H9 (cell line): ENCODE data around the gene MLIP. TPM values are rescaled to one million over a fixed set of nuclear protein-coding genes. Genes with fewer than 3 reads are reported as not detected.

ENCODE experiments used
- DNase-seq: peaks from one replicate; pipeline ENCODE4 v3.0.0-alpha.2; 2017
- H2AFZ ChIP-seq: one replicate; pipeline ENCODE4 v1.6.1; 2013; ENCODE audit warnings: mild to moderate bottlenecking, low read length, control low read depth, moderate library complexity
- H2AK5ac ChIP-seq: 2 replicates; pipeline ENCODE4 v1.6.1; 2013; ENCODE audit warnings: low read length, control low read depth, mixed read lengths; ENCODE audit not compliant: insufficient read length
- H2BK120ac ChIP-seq: one replicate; pipeline ENCODE4 v1.6.1; 2013; ENCODE audit warnings: low read depth, mild to moderate bottlenecking, low read length, control low read depth, inconsistent platforms; ENCODE audit not compliant: poor library complexity, severe bottlenecking
- H2BK12ac ChIP-seq: 2 replicates; pipeline ENCODE4 v1.6.1; 2013; ENCODE audit warnings: low read length, control low read depth, mixed read lengths, low read depth; ENCODE audit not compliant: insufficient read length
- H2BK15ac ChIP-seq: 2 replicates; pipeline ENCODE4 v1.6.1; 2013; ENCODE audit warnings: low read depth, low read length, control low read depth
- H2BK20ac ChIP-seq: one replicate; pipeline ENCODE4 v1.6.1; 2013; ENCODE audit warnings: low read depth, mild to moderate bottlenecking, low read length, control low read depth, inconsistent platforms; ENCODE audit not compliant: poor library complexity, severe bottlenecking
- H2BK5ac ChIP-seq: 2 replicates; pipeline ENCODE4 v1.6.1; 2013; ENCODE audit warnings: low read length, control low read depth, mixed read lengths; ENCODE audit not compliant: insufficient read length
- H3K14ac ChIP-seq: 2 replicates; pipeline ENCODE4 v1.6.1; 2013; ENCODE audit warnings: low read length, control low read depth; ENCODE audit not compliant: insufficient read depth
- H3K18ac ChIP-seq: 2 replicates; pipeline ENCODE4 v1.6.1; 2013; ENCODE audit warnings: low read depth, mild to moderate bottlenecking, mixed read lengths, low read length, control low read depth; ENCODE audit not compliant: insufficient read length
- H3K23ac ChIP-seq: 2 replicates; pipeline ENCODE4 v1.6.1; 2013; ENCODE audit warnings: low read length, control low read depth, mixed read lengths, low read depth; ENCODE audit not compliant: insufficient read length
- H3K23me2 ChIP-seq: 2 replicates; pipeline ENCODE4 v1.6.1; 2013; ENCODE audit warnings: low read depth, mild to moderate bottlenecking, mixed read lengths, low read length, control low read depth; ENCODE audit not compliant: insufficient read length, poor library complexity, severe bottlenecking
- H3K27ac ChIP-seq: 2 replicates; pipeline ENCODE4 v1.5.1; 2013; ENCODE audit warnings: low read length, control low read depth, mixed read lengths, low read depth; ENCODE audit not compliant: insufficient read length
- H3K27me3 ChIP-seq: 2 replicates; pipeline ENCODE4 v1.6.1; 2013; ENCODE audit warnings: low read length, control low read depth, inconsistent platforms; ENCODE audit not compliant: insufficient read depth
- H3K4ac ChIP-seq: 2 replicates; pipeline ENCODE4 v1.6.1; 2013; ENCODE audit warnings: low read depth, mild to moderate bottlenecking, control low read depth, inconsistent platforms, low read length, moderate library complexity
- H3K4me1 ChIP-seq: 2 replicates; pipeline ENCODE4 v1.6.1; 2013; ENCODE audit warnings: low read length, control low read depth, inconsistent platforms; ENCODE audit not compliant: insufficient read depth
- H3K4me2 ChIP-seq: 2 replicates; pipeline ENCODE4 v1.6.1; 2013; ENCODE audit warnings: low read length, control low read depth, mixed read lengths; ENCODE audit not compliant: insufficient read length, insufficient read depth
- H3K56ac ChIP-seq: 2 replicates; pipeline ENCODE4 v1.6.1; 2013; ENCODE audit warnings: low read depth, mild to moderate bottlenecking, mixed read lengths, low read length, control low read depth; ENCODE audit not compliant: insufficient read length
- H3K79me1 ChIP-seq: 2 replicates; pipeline ENCODE4 v1.6.1; 2013; ENCODE audit warnings: low read depth, mild to moderate bottlenecking, moderate library complexity, low read length, control low read depth, inconsistent platforms; ENCODE audit not compliant: insufficient read depth, poor library complexity, severe bottlenecking
- H3K79me2 ChIP-seq: 2 replicates; pipeline ENCODE4 v1.6.1; 2013; ENCODE audit warnings: low read length, control low read depth, inconsistent platforms; ENCODE audit not compliant: insufficient read depth
- H3K9ac ChIP-seq: 2 replicates; pipeline ENCODE4 v1.6.1; 2013; ENCODE audit warnings: low read length, control low read depth, mixed read lengths; ENCODE audit not compliant: insufficient read length; ENCODE audit errors: extremely low read depth
- H3K9me3 ChIP-seq: one replicate; pipeline ENCODE4 v1.6.1; 2013; ENCODE audit warnings: low read depth, low read length, inconsistent platforms; ENCODE audit not compliant: control insufficient read depth
- H3T11ph ChIP-seq: one replicate; pipeline ENCODE4 v1.6.1; 2013; ENCODE audit warnings: mild to moderate bottlenecking, low read length, control low read depth, inconsistent platforms
- H4K20me1 ChIP-seq: one replicate; pipeline ENCODE4 v1.6.1; 2013; ENCODE audit not compliant: control insufficient read depth, insufficient read length, insufficient read depth
- H4K5ac ChIP-seq: 2 replicates; pipeline ENCODE4 v1.6.1; 2013; ENCODE audit warnings: low read depth, mild to moderate bottlenecking, mixed read lengths, low read length, control low read depth; ENCODE audit not compliant: insufficient read length
- H4K8ac ChIP-seq: replicated peaks from 2 replicates; pipeline ENCODE4 v1.6.1; 2013; ENCODE audit warnings: low read length, control low read depth, mixed read lengths, low read depth; ENCODE audit not compliant: insufficient read length
- H4K91ac ChIP-seq: 2 replicates; pipeline ENCODE4 v1.6.1; 2013; ENCODE audit warnings: low read depth, mild to moderate bottlenecking, moderate library complexity, mixed read lengths, low read length, control low read depth; ENCODE audit not compliant: insufficient read length
- H3K27ac Mint-ChIP-seq, 3 experiments: 2 replicates in 2 of 3; 3 replicates in 1 of 3; pipeline ENCODE4 v1.8.0; 2020 to 2021; ENCODE audit warnings: mixed read lengths in 3 of 3, mild to moderate bottlenecking in 1 of 3, moderate library complexity in 1 of 3
- H3K27me3 Mint-ChIP-seq: 2 replicates; pipeline ENCODE4 v1.8.0; 2021; ENCODE audit warnings: low read depth, mild to moderate bottlenecking, moderate library complexity, mixed read lengths
- H3K36me3 Mint-ChIP-seq, 3 experiments: 2 replicates in 2 of 3; 3 replicates in 1 of 3; pipeline ENCODE4 v1.8.0; 2020 to 2021; ENCODE audit warnings: low read depth in 3 of 3, mixed read lengths in 3 of 3; ENCODE audit not compliant: insufficient read depth in 1 of 3
- H3K4me1 Mint-ChIP-seq, 2 experiments: 2 replicates each; pipeline ENCODE4 v1.8.0; 2020; ENCODE audit warnings: mixed read lengths in 2 of 2
- H3K4me3 Mint-ChIP-seq, 2 experiments: 2 replicates in 1 of 2; 3 replicates in 1 of 2; pipeline ENCODE4 v1.8.0; 2020 to 2021; ENCODE audit warnings: mild to moderate bottlenecking in 2 of 2, mixed read lengths in 2 of 2, moderate library complexity in 1 of 2
- H3K9me3 Mint-ChIP-seq, 2 experiments: 2 replicates in 1 of 2; 3 replicates in 1 of 2; pipeline ENCODE4 v1.8.0; 2020; ENCODE audit warnings: mild to moderate bottlenecking in 2 of 2, mixed read lengths in 2 of 2, moderate library complexity in 1 of 2
- WGBS: extraction: QIAGEN DNeasy Blood & Tissue Kit; methylation state at CpG from one replicate; pipeline ENCODE4 v1.1.7; 2013; ENCODE audit warnings: missing lambda C conversion rate, low lambda C conversion rate, mixed read lengths; ENCODE audit not compliant: insufficient read length; ENCODE audit errors: extremely low coverage; 5-methylcytosine and 5-hydroxymethylcytosine counted together
- total RNA-seq: library from RNA; stranded (reverse); gene quantifications from 2 replicates; pipeline ENCODE4 v1.2.1, GENCODE V29; 2021
- TF ChIP-seq, protein P1 (sequence below): fragments of 200-600 bp; sonication (generic); conservative IDR thresholded peaks from 3 replicates; pipeline ENCODE4 v1.8.0; 2021; ENCODE audit warnings: antibody characterized with exemption, mild to moderate bottlenecking

Gene MLIP
- total RNA-seq, 1 experiment from 2014 or later, result not detected

DNA sequence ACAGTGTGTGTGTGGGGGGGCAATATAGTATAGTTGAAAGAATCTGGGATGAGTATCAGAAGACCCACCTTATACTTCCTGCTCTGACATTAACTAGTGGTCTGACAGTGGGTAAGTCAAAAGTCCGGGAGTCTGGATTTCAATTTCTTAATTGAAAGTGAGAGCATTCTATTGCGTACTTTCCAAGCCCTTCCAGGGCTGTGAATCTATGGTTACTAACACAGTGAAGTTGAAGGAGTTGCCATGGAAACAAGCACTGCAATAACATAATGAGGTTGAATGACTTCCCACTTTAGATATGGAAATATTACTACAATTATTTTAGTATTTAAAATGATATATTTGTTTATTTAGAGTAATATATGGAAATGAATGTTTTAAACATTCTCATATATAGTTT, 80.2 kb downstream of the MLIP start:
- H4K20me1 ChIP-seq, result no peaks in the 10 kb centered on the region
- TF ChIP-seq, protein P1, sequence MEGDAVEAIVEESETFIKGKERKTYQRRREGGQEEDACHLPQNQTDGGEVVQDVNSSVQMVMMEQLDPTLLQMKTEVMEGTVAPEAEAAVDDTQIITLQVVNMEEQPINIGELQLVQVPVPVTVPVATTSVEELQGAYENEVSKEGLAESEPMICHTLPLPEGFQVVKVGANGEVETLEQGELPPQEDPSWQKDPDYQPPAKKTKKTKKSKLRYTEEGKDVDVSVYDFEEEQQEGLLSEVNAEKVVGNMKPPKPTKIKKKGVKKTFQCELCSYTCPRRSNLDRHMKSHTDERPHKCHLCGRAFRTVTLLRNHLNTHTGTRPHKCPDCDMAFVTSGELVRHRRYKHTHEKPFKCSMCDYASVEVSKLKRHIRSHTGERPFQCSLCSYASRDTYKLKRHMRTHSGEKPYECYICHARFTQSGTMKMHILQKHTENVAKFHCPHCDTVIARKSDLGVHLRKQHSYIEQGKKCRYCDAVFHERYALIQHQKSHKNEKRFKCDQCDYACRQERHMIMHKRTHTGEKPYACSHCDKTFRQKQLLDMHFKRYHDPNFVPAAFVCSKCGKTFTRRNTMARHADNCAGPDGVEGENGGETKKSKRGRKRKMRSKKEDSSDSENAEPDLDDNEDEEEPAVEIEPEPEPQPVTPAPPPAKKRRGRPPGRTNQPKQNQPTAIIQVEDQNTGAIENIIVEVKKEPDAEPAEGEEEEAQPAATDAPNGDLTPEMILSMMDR, result no peak
- no CpG with 5 or more reads among the region's 2 CpGs for WGBS

More for the DNA sequence above, 80.2 kb downstream of the MLIP start:
- no peak overlapping the region for H4K91ac ChIP-seq
- H3K4me2 ChIP-seq, result no peak overlapping the region
- no peak for DNase-seq
- H3K9ac ChIP-seq, result no peak overlapping the region
- no peaks in the 10 kb centered on the region for H3K9me3 ChIP-seq
- no peak overlapping the region for H2BK120ac ChIP-seq
- H3K9me3 Mint-ChIP-seq, result no peaks in the 10 kb centered on the region
- H3K56ac ChIP-seq, result no peak overlapping the region
- no peaks in the 10 kb centered on the region for H3K79me2 ChIP-seq
- no peaks in the 10 kb centered on the region for H3K4me1 ChIP-seq
- H3K14ac ChIP-seq, result no peak overlapping the region
- H2AFZ ChIP-seq, result no peak overlapping the region
- no peak overlapping the region for H3K18ac ChIP-seq
- no peak overlapping the region for H2BK15ac ChIP-seq
- H3K23ac ChIP-seq, result no peak overlapping the region
- no peaks in the 10 kb centered on the region for H3K27me3 ChIP-seq
- H3K4ac ChIP-seq, result no peak overlapping the region
- no peak overlapping the region for H2AK5ac ChIP-seq
- H2BK12ac ChIP-seq, result no peak overlapping the region
- H3K27me3 Mint-ChIP-seq, result no peaks in the 10 kb centered on the region; the same call in 1 of the 2 replicates
- peaks cover 11 to 16% of the 10 kb centered on the region in 2 experiments for H3K4me1 Mint-ChIP-seq
- no peak overlapping the region for H2BK20ac ChIP-seq
- H3K27ac Mint-ChIP-seq, result no peak overlapping the region
- H3T11ph ChIP-seq, result no peak overlapping the region
- no peaks in the 10 kb centered on the region for H3K36me3 Mint-ChIP-seq
- H3K27ac ChIP-seq, result no peak overlapping the region
- no peak overlapping the region for H2BK5ac ChIP-seq
- H3K23me2 ChIP-seq, result no peaks in the 10 kb centered on the region
- H3K79me1 ChIP-seq, result no peaks in the 10 kb centered on the region
- no peak overlapping the region for H4K8ac ChIP-seq
- no peak overlapping the region for H4K5ac ChIP-seq
- H3K4me3 Mint-ChIP-seq, result no peak overlapping the region
